ENCODE measurements around the gene LITAF.
"Not testable (repeated sequence)": the region's sequence is repeated elsewhere in the genome, so short reads cannot be mapped to it uniquely, and the experiment has no call there.

Gene LITAF

DNA sequence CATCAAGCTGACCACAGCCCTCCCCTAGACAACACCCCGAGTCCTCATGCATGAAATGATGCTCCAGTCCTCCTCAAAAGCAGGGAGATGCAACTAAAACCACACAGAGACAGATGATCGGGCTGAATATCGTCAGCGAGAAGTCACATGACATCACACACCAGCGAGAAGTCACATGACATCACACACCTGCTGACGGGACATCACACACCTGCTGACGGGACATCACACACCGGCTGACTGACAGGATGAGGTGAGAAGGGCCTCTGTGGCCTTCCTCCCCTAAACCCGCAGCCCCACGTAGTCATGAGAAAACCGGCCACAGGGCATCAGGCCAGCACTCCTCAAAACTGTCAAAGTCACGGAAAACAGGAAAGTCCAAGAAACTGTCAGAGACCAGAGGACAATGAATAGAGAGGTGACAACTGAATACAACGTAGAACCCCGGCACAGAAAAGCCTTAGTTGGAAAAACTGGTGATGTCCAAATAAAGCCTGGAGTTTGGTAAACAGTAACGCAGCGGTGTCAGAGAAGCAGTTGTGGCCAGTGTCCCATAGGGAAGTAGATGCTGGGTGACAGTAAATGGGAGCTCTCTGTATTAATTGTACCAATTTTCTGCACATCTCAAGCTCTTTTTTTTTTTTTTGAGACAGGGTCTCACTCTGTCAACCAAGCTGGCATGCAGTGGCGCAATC, 14.3 kb downstream of the LITAF start:
- DNase-seq (ENCODE audit: low read depth): peak; percentile 45

- DNase-seq (ENCODE audit: low read depth): no peak
These were observed 15.2 kb downstream of the LITAF start for GRCh38 chr16:11571549-11571948.

- DNase-seq (ENCODE audit: low read depth): no peak
These were observed 15.9 kb downstream of the LITAF start for GRCh38 chr16:11570806-11571205.

- no peak for DNase-seq (ENCODE audit: low read depth)
These were observed 16.5 kb downstream of the LITAF start for GRCh38 chr16:11570258-11570657.

- DNase-seq (ENCODE audit: low read depth): no peak
These were observed 20.3 kb downstream of the LITAF start for GRCh38 chr16:11566398-11566797.

- no peak for DNase-seq (ENCODE audit: low read depth)
These were observed 21.1 kb downstream of the LITAF start for GRCh38 chr16:11565665-11566064.

- no peak for DNase-seq (ENCODE audit: low read depth)
These were observed 22.4 kb downstream of the LITAF start for GRCh38 chr16:11564046-11564926.

GRCh38 chr16:11563493-11564040, 23.2 kb downstream of the LITAF start:
- DNase-seq (ENCODE audit: low read depth): no peak

DNA sequence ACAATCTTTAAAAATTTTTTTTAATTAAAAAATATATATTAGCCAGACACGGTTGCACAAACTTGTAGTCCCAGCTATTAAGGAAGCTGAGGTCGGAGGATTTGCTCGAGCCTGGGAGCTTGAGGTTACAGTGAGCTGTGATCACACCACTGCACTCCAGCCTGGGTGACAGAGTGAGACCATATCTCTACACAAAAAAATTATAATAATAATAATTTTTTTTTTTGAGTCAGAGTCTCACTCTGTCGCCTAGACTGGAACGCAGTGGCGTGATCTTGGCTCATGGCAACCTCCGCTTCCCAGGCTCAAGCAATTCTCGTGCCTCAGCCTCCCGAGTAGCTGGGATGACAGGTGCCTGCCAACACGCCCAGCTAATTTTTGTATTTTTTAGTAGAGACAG, 23.8 kb downstream of the LITAF start:
- no peak for DNase-seq (ENCODE audit: low read depth)

- DNase-seq (ENCODE audit: low read depth): no peak
These were observed 24.3 kb downstream of the LITAF start for GRCh38 chr16:11562411-11562810.

GRCh38 chr16:11561856-11562255, 24.9 kb downstream of the LITAF start:
- DNase-seq (ENCODE audit: low read depth): no peak

- DNase-seq (ENCODE audit: low read depth): no peak
These were observed 25.3 kb downstream of the LITAF start for GRCh38 chr16:11561454-11561805.

DNA sequence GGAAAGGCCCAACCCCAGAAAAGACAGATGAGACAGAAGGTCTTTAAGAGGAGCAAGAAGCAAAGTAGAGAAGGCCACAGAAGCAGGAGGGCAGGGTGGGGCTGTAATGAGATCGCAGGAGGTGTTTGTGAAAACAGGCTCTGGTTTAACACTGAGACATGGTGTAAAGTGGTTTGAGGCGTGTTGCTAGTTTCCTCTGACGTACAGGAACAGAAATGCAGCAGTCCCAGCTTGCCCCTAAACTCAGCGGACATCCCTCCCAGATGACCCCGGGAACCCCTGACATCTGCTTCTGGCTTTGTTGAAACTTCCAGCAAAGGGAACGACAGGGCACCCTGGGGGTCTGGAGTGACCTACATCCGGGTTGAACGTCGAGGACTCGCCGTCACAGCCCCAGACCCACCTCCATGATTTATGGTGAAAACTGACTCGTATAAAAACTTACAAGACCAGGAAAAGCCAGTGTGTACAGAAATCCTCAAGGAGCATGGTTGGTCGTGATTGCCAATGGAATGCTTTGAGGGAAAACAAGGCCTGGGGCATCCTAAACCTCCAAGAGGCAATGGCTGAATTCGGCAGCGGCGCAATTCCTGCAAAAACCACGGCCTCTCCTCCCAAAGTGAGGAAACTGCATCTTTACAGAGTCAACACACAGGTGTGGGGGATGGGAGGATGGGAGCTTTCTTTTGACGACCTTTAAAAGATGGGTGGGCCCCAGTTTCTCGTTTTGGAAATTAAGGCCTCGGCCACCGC, 25.8 kb downstream of the LITAF start:
- DNase-seq (ENCODE audit: low read depth): peak; percentile 47

- DNase-seq (ENCODE audit: low read depth): not testable (repeated sequence)
These were observed 28.4 kb downstream of the LITAF start for GRCh38 chr16:11558308-11558823.

DNA sequence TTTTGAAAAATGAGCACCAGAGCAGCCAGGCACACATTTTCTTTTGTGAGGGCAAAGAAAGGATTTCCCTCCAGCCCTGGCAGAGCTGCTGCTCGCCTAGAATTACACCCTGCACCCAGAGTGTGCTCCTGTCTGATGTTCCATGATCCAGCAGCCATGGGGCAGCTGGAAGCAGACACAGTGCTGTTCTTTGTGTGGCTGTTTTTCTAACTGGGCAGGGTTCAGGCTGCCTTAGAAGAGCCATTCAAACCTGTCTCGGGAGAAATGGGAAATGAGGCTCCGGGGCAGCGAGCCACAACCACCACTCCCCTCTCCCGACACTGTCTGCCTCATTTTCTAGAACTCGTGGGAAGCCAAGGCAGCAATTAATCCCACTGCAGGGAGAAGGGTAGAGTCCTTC, 28.9 kb downstream of the LITAF start:
- no peak for DNase-seq (ENCODE audit: low read depth)

GRCh38 chr16:11556945-11557720, 29.6 kb downstream of the LITAF start:
- DNase-seq (ENCODE audit: low read depth): no peak

DNA sequence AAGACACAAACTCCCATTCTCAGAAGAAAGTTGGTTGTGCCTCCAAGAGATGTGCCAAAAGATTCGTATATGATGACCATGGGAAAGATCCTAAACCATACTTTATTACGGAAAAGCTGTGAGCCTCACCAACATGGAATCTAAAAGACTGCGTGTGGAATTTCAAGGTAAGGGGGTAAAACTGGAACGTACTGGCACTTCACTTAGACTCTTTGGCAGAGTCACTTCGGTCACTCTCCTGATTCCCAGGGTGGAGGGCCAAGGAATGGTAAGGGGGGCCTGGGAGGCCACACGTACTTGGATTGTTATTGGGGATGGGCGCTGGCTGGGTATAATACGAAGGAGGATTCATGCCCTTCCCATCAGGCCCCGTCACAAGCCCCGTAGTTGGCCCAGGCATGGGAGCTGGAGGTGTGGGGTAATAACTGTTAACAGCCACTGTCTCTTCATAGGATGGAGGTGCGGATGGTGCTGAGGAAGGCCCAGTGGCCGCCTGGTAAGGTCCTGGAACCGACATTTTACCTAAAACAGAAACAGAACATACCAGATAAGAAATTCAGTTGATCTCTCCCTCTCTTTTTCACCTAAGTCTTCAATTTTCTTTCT, 30.4 kb downstream of the LITAF start:
- no peak for DNase-seq (ENCODE audit: low read depth)

DNA sequence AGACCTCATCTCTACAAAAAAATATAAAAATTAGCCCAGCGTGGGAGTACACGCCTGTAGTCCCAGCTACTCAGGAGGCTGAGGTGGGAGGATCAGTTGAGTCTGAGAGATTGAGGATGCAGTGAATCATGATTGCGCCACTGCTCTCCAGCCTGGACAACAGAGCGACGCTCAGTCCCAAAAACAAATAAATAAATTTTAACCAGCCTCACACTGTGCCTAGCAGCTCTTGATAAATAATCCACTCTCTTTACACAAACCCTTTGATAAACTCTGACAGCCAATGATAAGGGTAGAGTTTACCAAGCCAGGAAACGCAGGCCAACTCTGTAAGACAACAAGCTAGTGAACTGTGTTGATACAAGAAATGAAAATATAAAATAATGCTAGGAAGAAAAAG, 32.7 kb downstream of the LITAF start:
- DNase-seq (ENCODE audit: low read depth): no peak

DNA sequence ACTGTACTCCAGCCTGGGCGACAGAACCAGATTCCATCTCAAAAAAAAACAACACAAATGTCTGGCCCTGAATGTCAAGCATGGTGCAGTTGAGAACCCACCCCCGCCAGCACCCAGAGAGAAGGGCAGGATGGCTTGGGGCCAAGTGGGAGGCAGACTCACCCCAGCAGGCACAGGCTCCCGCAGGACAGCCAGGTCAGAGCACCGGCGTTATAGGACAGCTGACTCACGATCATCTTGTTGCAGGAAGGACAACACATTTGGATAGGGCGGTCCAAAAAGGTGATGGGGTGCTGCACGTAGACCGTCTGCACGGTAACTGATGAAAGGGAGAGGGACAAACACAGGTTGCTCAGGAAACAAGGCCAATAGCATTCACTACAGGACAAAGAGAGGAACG, 33.3 kb downstream of the LITAF start:
- DNase-seq (ENCODE audit: low read depth): no peak

GRCh38 chr16:11552440-11552839, 34.3 kb downstream of the LITAF start:
- no peak for DNase-seq (ENCODE audit: low read depth)

- no peak for DNase-seq (ENCODE audit: low read depth)
These were observed 34.9 kb downstream of the LITAF start for GRCh38 chr16:11551842-11552241.

All from stimulated activated CD8-positive, alpha-beta memory T cell treated with anti-CD3 and anti-CD28 coated beads, Interleukin-12 subunit alpha, Interleukin-12 subunit beta, amount 100 ng/mL, for 1 hour (primary cell).